ENCODE measurements around the gene HPX.

Gene HPX

GRCh38 chr11:6390718-6391469 is 49.9 kb downstream of the HPX start:
- no peak for DNase-seq (ENCODE audit: low read depth in 2 of 2)

GRCh38 chr11:6389905-6390717 is 50.7 kb downstream of the HPX start, which contains the start of gene SMPD1:
Gene SMPD1, plus strand, starts transcription at chr11:6390474. Its CDS starts 125 bp downstream, at chr11:6390599.
- peak; percentile 88 to 91 for DNase-seq (ENCODE audit: low read depth in 2 of 2)

GRCh38 chr11:6388748-6389147 is 52.0 kb downstream of the HPX start:
- no peak for DNase-seq (ENCODE audit: low read depth in 2 of 2)

DNA sequence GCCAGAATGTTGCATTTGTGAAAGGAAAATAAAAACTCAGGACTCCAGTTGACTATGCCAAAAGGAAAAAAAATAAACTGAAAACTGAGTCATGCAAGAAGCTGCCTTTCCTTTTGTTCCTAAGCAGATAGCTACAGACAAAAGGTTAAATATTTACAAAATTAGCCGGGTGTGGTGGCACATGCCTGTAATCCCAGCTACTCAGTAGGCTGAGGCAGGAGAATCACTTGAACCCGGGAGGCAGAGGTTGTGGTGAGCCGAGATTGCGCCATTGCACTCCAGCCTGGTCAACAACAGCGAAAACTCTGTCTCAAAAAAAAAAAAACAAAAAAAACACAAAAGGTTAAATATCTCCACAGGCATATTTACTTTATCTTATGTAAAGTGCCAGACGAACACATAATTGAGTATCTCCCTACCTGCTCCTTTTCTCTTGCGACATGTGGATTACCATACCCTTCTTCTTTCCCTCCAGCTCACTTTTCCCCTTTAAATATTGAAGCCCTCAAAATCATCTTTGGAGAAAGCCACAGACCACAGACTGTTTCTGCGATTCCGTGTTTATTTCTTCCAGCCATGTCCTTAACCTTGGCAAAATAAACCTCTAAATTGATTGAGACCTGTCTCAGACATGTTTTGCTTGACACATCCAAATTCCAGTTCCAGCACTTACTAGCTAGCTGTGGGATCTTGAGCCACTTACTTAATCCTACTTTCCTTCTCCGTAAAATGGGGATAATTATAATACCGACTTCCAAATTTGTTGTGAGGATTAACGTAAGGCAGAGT is 52.8 kb downstream of the HPX start:
- no peak for DNase-seq (ENCODE audit: low read depth in 2 of 2)

GRCh38 chr11:6385046-6385777 is 55.6 kb downstream of the HPX start:
- no peak for DNase-seq (ENCODE audit: low read depth in 2 of 2)
